Umbilical cord (tissue), 2 donors: ENCODE results near the gene TOMM34. TPM values are rescaled to one million over a fixed set of nuclear protein-coding genes. Genes with fewer than 3 reads are reported as not detected.
A peak's percentile ranks its signal among the peaks of the same experiment; 100 is the strongest.

Experiments
- DNase-seq: peaks from one replicate; pipeline ENCODE4 v3.0.0-alpha.2; 2015; ENCODE audit warnings: low spot score
- total RNA-seq: library from RNA; depleted of rRNA; stranded (reverse); fragments of >200 nt; gene quantifications from one replicate; pipeline ENCODE4 v1.2.3, GENCODE V29; 2014; ENCODE audit warnings: low replicate concordance; ENCODE audit not compliant: insufficient read depth

TOMM34 gene
- total RNA-seq, 1 donor from 2014 or later = 7.2 TPM

DNA sequence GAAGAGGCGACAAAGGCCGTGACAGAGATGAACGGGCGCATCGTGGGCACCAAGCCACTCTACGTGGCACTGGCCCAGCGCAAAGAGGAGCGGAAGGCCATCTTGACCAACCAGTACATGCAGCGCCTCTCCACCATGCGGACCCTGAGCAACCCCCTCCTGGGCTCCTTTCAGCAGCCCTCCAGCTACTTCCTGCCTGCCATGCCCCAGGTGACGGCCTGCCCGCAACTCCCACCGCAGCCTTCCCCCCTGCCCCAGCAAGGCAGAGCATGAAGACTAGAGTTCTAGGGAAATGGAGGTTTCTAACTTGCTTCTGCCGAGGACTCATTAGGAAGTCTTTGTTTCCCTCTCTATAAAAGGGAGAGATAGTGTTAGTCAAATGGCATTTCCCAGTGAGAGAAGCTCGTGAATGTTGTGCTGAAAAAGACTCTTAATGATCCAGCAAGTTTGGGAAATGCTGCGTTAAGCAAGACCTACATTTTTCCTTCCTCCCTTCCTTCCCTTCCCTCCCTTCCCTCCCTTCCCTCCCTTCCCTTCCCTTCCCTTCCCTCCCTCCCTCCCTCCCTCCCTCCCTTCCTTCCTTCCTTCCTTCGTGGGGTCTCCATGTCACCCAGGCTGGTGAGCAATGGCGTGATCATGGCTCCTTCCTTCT lies 29.6 kb downstream of the TOMM34 start:
- DNase-seq = no peak

GRCh38 chr20:44928595-44928994 lies 31.6 kb downstream of the TOMM34 start:
- DNase-seq = no peak

- peak; percentile 6 for DNase-seq
Measured at GRCh38 chr20:44924541-44924940, 35.7 kb downstream of the TOMM34 start.

GRCh38 chr20:44921447-44921846 lies 38.8 kb downstream of the TOMM34 start:
- no peak for DNase-seq

DNA sequence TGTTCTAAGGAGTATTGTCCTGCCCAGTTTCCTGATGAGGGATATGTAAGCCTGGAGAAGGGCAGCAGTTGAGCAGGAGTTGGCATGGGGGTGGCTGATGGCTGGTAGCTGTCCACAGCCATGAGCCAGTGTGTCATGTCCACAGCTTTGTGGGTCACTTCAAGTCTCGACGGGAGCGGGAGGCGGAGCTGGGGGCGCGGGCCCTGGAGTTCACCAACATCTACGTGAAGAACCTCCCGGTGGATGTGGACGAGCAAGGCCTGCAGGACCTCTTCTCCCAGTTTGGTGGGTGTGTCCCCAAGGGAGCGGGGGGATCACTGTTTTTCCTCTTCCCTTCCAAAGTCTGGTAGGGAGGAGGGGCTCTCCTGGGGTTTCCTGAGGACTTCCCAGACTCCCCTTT lies 41.4 kb downstream of the TOMM34 start:
- no peak for DNase-seq

DNA sequence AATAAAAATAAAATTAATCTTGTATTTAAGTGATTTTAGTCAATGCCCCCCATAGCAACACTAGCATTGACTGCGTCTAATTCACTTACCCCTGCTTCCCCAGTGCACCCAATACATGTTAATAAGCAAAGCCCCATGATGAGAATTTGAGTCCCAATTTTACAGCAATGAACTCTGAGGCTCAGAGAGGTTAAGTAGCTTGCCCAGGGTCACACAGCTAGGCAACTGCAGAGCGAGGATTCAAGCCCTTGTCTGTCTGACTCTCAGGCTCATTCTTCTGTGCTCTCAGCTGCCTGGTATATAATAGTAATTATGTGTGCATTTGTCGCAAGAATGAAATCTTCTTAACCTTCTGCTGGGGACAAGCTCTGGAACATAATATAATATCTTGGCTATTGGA lies 41.9 kb downstream of the TOMM34 start:
- no peak for DNase-seq

GRCh38 chr20:44917399-44917798 lies 42.8 kb downstream of the TOMM34 start:
- no peak for DNase-seq

GRCh38 chr20:44916586-44916985 lies 43.6 kb downstream of the TOMM34 start:
- no peak for DNase-seq

- no peak for DNase-seq
Measured at GRCh38 chr20:44914924-44915323, 45.3 kb downstream of the TOMM34 start.

DNA sequence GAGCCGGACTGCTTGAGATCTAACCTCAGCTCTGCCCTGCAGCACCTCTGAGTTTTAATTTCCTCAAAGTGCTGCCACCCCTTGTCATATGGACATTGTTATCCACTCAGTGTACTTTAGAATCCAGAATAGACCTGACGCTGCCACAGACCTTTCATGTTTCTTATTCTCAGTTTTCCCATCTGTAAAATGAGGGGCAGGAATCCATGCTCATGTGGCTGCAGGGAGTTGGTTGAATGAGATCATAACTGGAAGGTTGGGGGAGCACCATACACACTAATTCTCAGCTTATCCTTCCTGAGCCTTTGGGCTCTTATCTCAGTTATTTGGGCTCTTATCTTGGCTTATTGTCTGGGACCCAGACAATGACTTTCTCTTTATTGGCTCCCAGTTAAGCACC lies 48.0 kb downstream of the TOMM34 start:
- DNase-seq = no peak

- no peak for DNase-seq
Measured at GRCh38 chr20:44911264-44911921, 48.8 kb downstream of the TOMM34 start.

- no peak for DNase-seq
Measured at GRCh38 chr20:44910690-44911262, 49.4 kb downstream of the TOMM34 start.

GRCh38 chr20:44909872-44910689 lies 50.1 kb downstream of the TOMM34 start, which contains the start of gene PABPC1L:
Gene PABPC1L, plus strand, starts transcription at chr20:44910060. Its CDS starts 84 bp downstream, at chr20:44910144.
- peak; percentile 55 for DNase-seq

- no peak for DNase-seq
Measured at GRCh38 chr20:44908987-44909871, 51.0 kb downstream of the TOMM34 start.

- no peak for DNase-seq
Measured at GRCh38 chr20:44904377-44904776, 55.8 kb downstream of the TOMM34 start.

- no peak for DNase-seq
Measured at GRCh38 chr20:44901974-44902373, 58.2 kb downstream of the TOMM34 start.

- DNase-seq = no peak
Measured at GRCh38 chr20:44900231-44900854, 59.9 kb downstream of the TOMM34 start.

DNA sequence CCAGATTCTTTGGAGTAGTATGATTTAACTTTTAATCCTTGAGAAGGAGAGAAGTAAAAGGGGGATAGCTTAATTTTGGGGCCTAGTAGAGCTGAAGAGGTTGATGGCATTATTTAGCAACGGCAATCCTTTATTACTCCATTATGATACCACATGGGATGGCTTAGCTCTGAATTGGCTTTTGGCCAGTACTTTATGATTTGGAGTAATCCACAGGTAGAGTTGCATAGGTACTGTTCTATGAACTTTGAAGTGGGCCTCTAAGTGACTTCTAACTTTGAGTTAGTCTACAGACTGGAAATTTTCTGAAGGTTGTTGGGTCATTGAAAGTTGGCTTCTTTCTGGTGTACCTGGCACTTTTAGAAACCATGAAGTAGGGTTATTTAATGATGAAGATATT lies 63.1 kb downstream of the TOMM34 start:
- no peak for DNase-seq

DNA sequence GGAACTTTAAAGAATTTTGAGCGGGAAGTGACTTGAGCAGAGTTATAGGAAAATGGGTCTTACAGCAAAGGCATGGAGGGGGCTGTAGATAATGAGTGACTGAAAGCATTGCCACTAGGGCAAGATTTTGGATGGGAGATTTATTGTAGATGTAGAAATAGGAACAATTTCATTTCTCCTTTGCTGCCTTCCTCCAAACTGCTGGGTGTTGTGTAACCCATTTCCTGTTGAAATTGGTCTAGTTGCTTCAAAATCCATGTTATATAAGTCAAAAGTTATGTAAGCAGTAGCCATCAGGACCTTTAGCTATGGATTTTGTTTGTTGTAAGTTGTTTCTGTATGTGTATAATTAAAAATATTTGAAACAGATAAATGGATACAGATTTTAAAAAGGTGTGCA lies 63.6 kb downstream of the TOMM34 start:
- DNase-seq = no peak

DNA sequence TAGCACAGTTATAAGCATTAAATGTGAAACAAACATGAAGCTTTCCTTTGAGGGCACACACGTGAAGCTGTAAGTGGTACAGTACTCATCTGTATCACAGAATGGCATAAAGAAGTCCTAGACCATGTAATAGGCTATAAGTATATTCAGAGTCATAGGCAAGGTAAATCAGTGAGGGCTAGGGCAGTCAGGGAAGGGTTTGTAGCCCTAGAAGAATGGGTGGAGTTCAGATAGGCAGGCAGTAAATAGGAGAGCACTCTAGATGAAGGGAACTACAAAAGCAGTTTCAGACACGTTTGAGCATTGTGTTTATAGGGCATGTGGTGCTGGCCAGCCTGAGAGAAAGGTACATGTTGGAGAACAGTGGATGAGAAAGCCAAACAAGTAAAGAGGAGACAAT lies 65.2 kb downstream of the TOMM34 start:
- no peak for DNase-seq
